Measurements from ENCODE around the gene GDPGP1. TPM values are rescaled to one million over a fixed set of nuclear protein-coding genes. Genes with fewer than 3 reads are reported as not detected.

Gene GDPGP1
- polyA plus RNA-seq, 1 donor from 2014 or later, result 4.3 TPM

- no peaks in the 10 kb centered on the region for H3K79me2 ChIP-seq (replicated peaks; ENCODE audit: insufficient read depth, low read length)
- no peaks in the 10 kb centered on the region for H3K9me3 ChIP-seq (ENCODE audit: low read length)
- H3K4me2 ChIP-seq (ENCODE audit: low read length), result no peak overlapping the region
- H3K9me2 ChIP-seq (ENCODE audit: insufficient read depth, low read length), result no peaks in the 10 kb centered on the region
- H3K4me3 ChIP-seq (ENCODE audit: low read length), result no peak overlapping the region
- H3F3A ChIP-seq (ENCODE audit: insufficient read depth, low read length, poor library complexity, severe bottlenecking), result no peaks in the 10 kb centered on the region
- H3K27me3 ChIP-seq (ENCODE audit: insufficient read depth, low read depth, low read length), result no peaks in the 10 kb centered on the region
- TF ChIP-seq REST (IDR thresholded peaks at IDR 0.05; ENCODE audit: borderline replicate concordance), result no peak
- TF ChIP-seq EP300 (conservative IDR thresholded peaks at IDR 0.05; ENCODE audit: poor library complexity, severe bottlenecking), result no peak
- no peak for TF ChIP-seq TAF1 (IDR thresholded peaks at IDR 0.05; ENCODE audit: low read depth)
- TF ChIP-seq RAD21 (conservative IDR thresholded peaks at IDR 0.05), result no peak
- TF ChIP-seq POLR2AphosphoS5 (IDR thresholded peaks at IDR 0.05), result no peak
- no peak for TF ChIP-seq CTCF (IDR thresholded peaks at IDR 0.05; ENCODE audit: poor library complexity, severe bottlenecking)
- TF ChIP-seq MXI1 (conservative IDR thresholded peaks at IDR 0.05; ENCODE audit: poor library complexity, severe bottlenecking), result no peak
- TF ChIP-seq SMC3 (conservative IDR thresholded peaks at IDR 0.05; ENCODE audit: poor library complexity), result no peak
- no peak for TF ChIP-seq EZH2 (IDR thresholded peaks at IDR 0.05; ENCODE audit: borderline replicate concordance, insufficient read depth, low read length, poor library complexity, severe bottlenecking)
- H3K9ac ChIP-seq (ENCODE audit: low read length), result no peak overlapping the region
- no peaks in the 10 kb centered on the region for H3K36me3 ChIP-seq (ENCODE audit: insufficient read depth, low read length)
- no peak overlapping the region for H3K27ac ChIP-seq (ENCODE audit: low read length)
- H4K20me1 ChIP-seq (ENCODE audit: insufficient read depth), result no peaks in the 10 kb centered on the region
- no peak overlapping the region for H2AFZ ChIP-seq (ENCODE audit: low read depth, low read length)
Observed at GRCh38 chr15:90227336-90227735, 6.7 kb upstream of the GDPGP1 start.

GRCh38 chr15:90227816-90228772, 5.9 kb upstream of the GDPGP1 start:
- Histone ChIP-seq H3K36me3 (ENCODE audit: insufficient read depth, low read length) (no peaks in the 10 kb centered on the region), H3K4me3 (ENCODE audit: low read length) (no peak overlapping the region), H3K4me2 (ENCODE audit: low read length) (no peak overlapping the region), H3K27ac (ENCODE audit: low read length) (no peak overlapping the region), H3F3A (ENCODE audit: insufficient read depth, low read length, poor library complexity, severe bottlenecking) (no peaks in the 10 kb centered on the region), H3K9me2 (ENCODE audit: insufficient read depth, low read length) (no peaks in the 10 kb centered on the region), H2AFZ (ENCODE audit: low read depth, low read length) (no peak overlapping the region), H4K20me1 (ENCODE audit: insufficient read depth) (no peaks in the 10 kb centered on the region), H3K27me3 (ENCODE audit: insufficient read depth, low read depth, low read length) (no peaks in the 10 kb centered on the region), H3K79me2 (replicated peaks; ENCODE audit: insufficient read depth, low read length) (no peaks in the 10 kb centered on the region), H3K9me3 (ENCODE audit: low read length) (no peaks in the 10 kb centered on the region), H3K9ac (ENCODE audit: low read length) (no peak overlapping the region)
- TF ChIP-seq MXI1 (conservative IDR thresholded peaks at IDR 0.05; ENCODE audit: poor library complexity, severe bottlenecking) (no peak), TAF1 (IDR thresholded peaks at IDR 0.05; ENCODE audit: low read depth) (no peak), CTCF (IDR thresholded peaks at IDR 0.05; ENCODE audit: poor library complexity, severe bottlenecking) (no peak), SMC3 (conservative IDR thresholded peaks at IDR 0.05; ENCODE audit: poor library complexity) (no peak), REST (IDR thresholded peaks at IDR 0.05; ENCODE audit: borderline replicate concordance) (no peak)

All from neural cell (in vitro differentiated cells).